WERI-Rb-1 (cell line): Measurements from ENCODE around the gene RAVER1.

ENCODE experiments used
- DNase-seq: peaks from one replicate; pipeline ENCODE4 v3.0.0-alpha.2; 2020
- H3K27ac ChIP-seq: fragments of 250-450 bp; sonication (Bioruptor Pico); 2 replicates; pipeline ENCODE4 v1.5.1; 2020; ENCODE audit warnings: mild to moderate bottlenecking, moderate library complexity
- H3K27me3 ChIP-seq: fragments of 250-450 bp; sonication (Bioruptor Pico); 2 replicates; pipeline ENCODE4 v1.5.1; 2021; ENCODE audit warnings: mild to moderate bottlenecking, low read depth, moderate library complexity; ENCODE audit not compliant: insufficient read depth, severe bottlenecking
- H3K36me3 ChIP-seq: fragments of 250-450 bp; sonication (Bioruptor Pico); 2 replicates; pipeline ENCODE4 v1.5.1; 2020; ENCODE audit warnings: mild to moderate bottlenecking, moderate library complexity
- H3K4me3 ChIP-seq: 2 replicates; pipeline ENCODE4 v1.5.1; 2011; ENCODE audit warnings: low read depth, mild to moderate bottlenecking, control low read depth, low read length
- H3K9me3 ChIP-seq: fragments of 250-450 bp; sonication (Bioruptor Pico); 2 replicates; pipeline ENCODE4 v1.5.1; 2021; ENCODE audit warnings: mild to moderate bottlenecking, moderate library complexity; ENCODE audit not compliant: severe bottlenecking
- TF ChIP-seq, protein P1 (sequence below): IDR thresholded peaks from 2 replicates; pipeline ENCODE4 v1.5.1; 2011; ENCODE audit warnings: low read depth, mild to moderate bottlenecking, control low read depth, inconsistent platforms, low read length

Gene RAVER1

GRCh38 chr19:10325732-10326131 is 7.6 kb downstream of the RAVER1 start:
- H3K27ac ChIP-seq = no peak overlapping the region
- no peaks in the 10 kb centered on the region for H3K9me3 ChIP-seq
- H3K36me3 ChIP-seq = peaks cover 97% of the 10 kb centered on the region
- TF ChIP-seq, protein P1, sequence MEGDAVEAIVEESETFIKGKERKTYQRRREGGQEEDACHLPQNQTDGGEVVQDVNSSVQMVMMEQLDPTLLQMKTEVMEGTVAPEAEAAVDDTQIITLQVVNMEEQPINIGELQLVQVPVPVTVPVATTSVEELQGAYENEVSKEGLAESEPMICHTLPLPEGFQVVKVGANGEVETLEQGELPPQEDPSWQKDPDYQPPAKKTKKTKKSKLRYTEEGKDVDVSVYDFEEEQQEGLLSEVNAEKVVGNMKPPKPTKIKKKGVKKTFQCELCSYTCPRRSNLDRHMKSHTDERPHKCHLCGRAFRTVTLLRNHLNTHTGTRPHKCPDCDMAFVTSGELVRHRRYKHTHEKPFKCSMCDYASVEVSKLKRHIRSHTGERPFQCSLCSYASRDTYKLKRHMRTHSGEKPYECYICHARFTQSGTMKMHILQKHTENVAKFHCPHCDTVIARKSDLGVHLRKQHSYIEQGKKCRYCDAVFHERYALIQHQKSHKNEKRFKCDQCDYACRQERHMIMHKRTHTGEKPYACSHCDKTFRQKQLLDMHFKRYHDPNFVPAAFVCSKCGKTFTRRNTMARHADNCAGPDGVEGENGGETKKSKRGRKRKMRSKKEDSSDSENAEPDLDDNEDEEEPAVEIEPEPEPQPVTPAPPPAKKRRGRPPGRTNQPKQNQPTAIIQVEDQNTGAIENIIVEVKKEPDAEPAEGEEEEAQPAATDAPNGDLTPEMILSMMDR = no peak
- no peak for DNase-seq
- no peaks in the 10 kb centered on the region for H3K27me3 ChIP-seq
- no peak overlapping the region for H3K4me3 ChIP-seq

DNA sequence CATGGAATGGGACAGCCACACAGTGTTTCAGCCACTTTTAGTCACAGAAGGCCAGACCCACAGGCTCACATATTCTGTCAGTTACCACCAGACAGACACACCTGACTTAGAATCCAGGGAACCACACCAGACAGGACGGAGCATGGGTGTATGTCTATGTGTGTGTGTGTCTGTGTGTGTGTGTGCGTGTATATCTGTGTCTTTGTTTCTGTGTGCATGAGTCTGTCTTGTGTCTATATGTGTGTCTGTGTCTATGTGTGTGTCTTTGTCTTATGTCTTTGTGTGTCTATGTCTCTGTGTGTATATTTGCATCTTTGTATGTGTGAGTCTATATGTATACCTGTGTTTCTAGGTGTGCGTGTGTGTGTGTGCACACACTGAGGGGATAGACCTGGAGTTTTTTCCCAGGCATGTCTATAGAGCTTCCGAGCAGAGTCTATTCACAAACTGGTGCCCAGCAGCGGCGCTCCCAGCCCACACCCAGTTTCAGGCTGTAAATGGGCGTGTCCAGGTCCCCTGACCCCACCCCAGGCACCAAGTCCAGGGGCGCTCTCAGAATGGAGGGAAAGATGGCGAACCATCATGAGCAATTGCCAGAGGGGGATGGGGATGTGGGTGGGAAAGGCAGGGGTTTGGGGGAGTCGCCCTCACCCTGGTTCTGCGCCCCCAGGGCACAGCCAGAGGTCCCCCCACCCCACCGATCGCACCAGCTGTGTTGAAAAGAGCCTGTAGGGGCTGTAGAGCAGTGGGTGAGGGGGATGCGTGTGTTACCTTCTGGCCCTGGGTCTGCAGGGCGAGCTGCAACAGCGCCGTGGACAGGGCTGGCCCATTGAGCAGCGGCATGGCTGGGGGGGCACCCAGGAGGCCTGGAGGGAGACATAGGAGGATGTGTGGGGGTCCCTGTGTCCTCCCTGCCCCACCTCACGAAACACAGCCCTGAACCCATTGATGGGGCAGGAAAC is 11.2 kb downstream of the RAVER1 start:
- Histone ChIP-seq H3K9me3 (no peaks in the 10 kb centered on the region), H3K36me3 (peaks cover 92% of the 10 kb centered on the region), H3K4me3 (no peak overlapping the region), H3K27me3 (no peaks in the 10 kb centered on the region), H3K27ac (no peak overlapping the region)
- DNase-seq = no peak
- TF ChIP-seq, protein P1 = no peak

GRCh38 chr19:10321417-10321797 is 11.9 kb downstream of the RAVER1 start:
- no peak for DNase-seq
- Histone ChIP-seq H3K36me3 (peaks cover 89% of the 10 kb centered on the region), H3K9me3 (no peaks in the 10 kb centered on the region), H3K27ac (no peak overlapping the region), H3K27me3 (no peaks in the 10 kb centered on the region), H3K4me3 (no peak overlapping the region)
- TF ChIP-seq, protein P1 = no peak

DNA sequence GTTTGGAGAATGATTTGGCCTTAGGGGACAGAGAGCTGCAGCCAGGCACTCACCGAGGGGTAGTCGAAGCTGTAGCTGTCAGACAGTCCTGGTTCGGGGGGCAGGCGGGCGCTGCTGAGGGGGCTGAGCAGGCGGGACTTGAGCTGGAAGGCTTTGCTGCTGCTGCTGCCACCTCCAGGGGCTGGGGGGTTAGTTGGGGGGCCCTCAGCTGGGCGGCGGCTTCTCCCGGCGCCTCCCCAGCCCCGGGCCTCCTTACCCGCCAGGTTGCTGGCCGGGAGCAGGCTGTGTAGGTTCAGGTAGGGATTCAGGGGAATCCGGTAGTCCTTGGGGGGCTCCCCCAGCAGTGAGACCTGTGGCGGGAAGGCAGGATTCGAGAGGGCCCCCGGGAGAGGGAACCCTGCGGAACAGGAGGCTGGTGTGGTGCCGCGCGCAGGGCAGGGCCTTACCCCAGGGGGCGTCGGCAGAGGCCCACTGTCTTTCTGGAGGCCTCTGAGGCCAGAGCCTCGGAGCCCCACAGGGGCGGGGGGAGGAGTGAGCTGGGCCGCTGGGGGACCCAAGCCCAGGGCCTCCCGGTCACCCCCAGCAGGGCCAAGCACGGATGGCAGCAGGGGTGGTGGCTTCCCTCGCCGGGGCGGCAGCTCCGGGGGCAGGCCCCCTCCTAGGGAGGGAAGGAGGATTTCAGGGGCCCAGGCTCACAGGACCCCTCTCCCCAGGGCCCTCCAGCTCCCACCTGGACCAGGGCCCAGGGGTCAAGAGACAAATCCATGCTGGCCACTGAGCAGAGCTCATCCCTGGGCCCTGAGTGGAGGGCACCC is 12.5 kb downstream of the RAVER1 start:
- H3K4me3 ChIP-seq = no peak overlapping the region
- peaks cover 85% of the 10 kb centered on the region for H3K36me3 ChIP-seq
- TF ChIP-seq, protein P1 = no peak
- H3K9me3 ChIP-seq = no peaks in the 10 kb centered on the region
- no peak for DNase-seq
- H3K27ac ChIP-seq = no peak overlapping the region
- no peaks in the 10 kb centered on the region for H3K27me3 ChIP-seq

- Histone ChIP-seq H3K4me3 (no peak overlapping the region), H3K9me3 (no peaks in the 10 kb centered on the region), H3K36me3 (peaks cover 71% of the 10 kb centered on the region), H3K27ac (no peak overlapping the region), H3K27me3 (no peaks in the 10 kb centered on the region)
- DNase-seq = no peak
- TF ChIP-seq, protein P1 = no peak
Measured at GRCh38 chr19:10318807-10319682, 14.3 kb downstream of the RAVER1 start.
